ENCODE measurements around the gene CNOT1. TPM values are rescaled to one million over a fixed set of nuclear protein-coding genes. Genes with fewer than 3 reads are reported as not detected.
A peak's percentile ranks its signal among the peaks of the same experiment; 100 is the strongest.

The CNOT1 gene
- total and polyA plus RNA-seq, 7 donors = 57.6 to 112 (median 88.0) TPM

DNA sequence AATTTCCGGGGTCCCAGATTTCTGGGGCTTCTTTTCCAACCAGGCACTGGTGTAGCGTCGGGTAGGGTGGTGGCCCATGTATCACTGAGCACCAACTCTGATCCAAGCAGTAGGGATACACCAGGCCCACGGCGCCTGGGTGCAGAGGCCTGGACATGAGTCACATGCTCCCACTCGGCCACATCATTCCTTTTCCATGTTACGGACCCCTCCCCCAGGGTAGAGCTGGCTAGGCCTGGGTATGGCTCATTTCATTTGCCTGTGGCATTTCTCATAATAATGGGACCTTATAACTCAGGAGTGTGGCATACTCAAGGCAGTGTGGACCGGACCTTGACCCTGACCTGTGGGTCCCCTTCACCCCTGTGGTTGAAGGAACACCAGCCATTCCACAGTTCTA lies 147.7 kb downstream of the CNOT1 start:
- DNase-seq = no peak
- H3K36me3 ChIP-seq (ENCODE audit: insufficient read depth in 1 of 2, low read depth in 1 of 2) = no peaks in the 10 kb centered on the region
- 77 to 81% (median 78%) methylated on average over 8 of the region's 8 CpGs for WGBS, 3 donors
- no peak overlapping the region for H3K27ac ChIP-seq
- H3K27me3 ChIP-seq (ENCODE audit: insufficient read depth in 3 of 3, low read length in 2 of 3) = no peaks in the 10 kb centered on the region
- H3K4me3 ChIP-seq = no peak overlapping the region
- H3K9me3 ChIP-seq = no peaks in the 10 kb centered on the region
- no peaks in the 10 kb centered on the region for H3K4me1 ChIP-seq
- no peak for ATAC-seq
- intact Hi-C loops (cut with DNase I) = no loop called here
- TF ChIP-seq, protein P1, sequence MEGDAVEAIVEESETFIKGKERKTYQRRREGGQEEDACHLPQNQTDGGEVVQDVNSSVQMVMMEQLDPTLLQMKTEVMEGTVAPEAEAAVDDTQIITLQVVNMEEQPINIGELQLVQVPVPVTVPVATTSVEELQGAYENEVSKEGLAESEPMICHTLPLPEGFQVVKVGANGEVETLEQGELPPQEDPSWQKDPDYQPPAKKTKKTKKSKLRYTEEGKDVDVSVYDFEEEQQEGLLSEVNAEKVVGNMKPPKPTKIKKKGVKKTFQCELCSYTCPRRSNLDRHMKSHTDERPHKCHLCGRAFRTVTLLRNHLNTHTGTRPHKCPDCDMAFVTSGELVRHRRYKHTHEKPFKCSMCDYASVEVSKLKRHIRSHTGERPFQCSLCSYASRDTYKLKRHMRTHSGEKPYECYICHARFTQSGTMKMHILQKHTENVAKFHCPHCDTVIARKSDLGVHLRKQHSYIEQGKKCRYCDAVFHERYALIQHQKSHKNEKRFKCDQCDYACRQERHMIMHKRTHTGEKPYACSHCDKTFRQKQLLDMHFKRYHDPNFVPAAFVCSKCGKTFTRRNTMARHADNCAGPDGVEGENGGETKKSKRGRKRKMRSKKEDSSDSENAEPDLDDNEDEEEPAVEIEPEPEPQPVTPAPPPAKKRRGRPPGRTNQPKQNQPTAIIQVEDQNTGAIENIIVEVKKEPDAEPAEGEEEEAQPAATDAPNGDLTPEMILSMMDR (IDR thresholded peaks at IDR 0.05) = no peak

DNA sequence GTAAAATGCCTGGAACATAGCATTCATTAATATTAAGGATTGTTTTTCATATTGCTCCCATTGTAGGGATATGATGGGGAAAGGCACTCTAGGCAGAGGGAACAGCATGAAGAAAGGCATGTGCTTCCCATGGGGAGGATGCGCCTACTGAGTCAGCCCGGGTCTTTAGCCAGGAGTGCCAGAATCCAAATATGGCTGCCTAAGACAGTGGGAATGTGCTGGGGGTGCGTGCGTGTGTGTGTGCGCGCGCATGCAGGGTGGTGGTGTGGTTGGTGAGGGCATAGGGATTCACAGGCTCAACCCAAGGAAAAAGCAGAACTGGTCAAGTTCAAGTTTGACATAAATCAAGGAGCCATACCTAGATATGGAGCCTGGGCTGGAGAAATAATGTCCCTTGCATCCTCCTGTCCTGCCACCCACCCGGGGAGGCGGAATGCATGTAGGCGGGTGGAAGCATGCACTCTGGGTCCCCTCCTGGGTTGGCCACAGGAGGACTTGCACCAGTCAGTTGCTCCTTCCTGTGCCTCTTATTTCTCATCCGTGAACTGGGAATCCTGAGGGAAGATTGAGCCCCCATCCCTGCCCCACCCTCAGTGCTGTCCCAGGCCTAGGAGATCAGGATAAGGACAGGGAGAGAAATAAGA lies 148.3 kb downstream of the CNOT1 start:
- ATAC-seq = no peak
- Histone ChIP-seq H3K36me3 (ENCODE audit: insufficient read depth in 1 of 2, low read depth in 1 of 2) (no peaks in the 10 kb centered on the region), H3K9me3 (no peaks in the 10 kb centered on the region), H3K4me1 (no peaks in the 10 kb centered on the region), H3K27ac (no peak overlapping the region), H3K27me3 (ENCODE audit: insufficient read depth in 3 of 3, low read length in 2 of 3) (no peaks in the 10 kb centered on the region), H3K4me3 (no peak overlapping the region)
- 90 to 94% (median 94%) methylated on average over 11 of the region's 11 CpGs for WGBS, 3 donors
- intact Hi-C loops (cut with DNase I) = no loop called here
- DNase-seq = no peak
- TF ChIP-seq, protein P1 (IDR thresholded peaks at IDR 0.05) = no peak

DNA sequence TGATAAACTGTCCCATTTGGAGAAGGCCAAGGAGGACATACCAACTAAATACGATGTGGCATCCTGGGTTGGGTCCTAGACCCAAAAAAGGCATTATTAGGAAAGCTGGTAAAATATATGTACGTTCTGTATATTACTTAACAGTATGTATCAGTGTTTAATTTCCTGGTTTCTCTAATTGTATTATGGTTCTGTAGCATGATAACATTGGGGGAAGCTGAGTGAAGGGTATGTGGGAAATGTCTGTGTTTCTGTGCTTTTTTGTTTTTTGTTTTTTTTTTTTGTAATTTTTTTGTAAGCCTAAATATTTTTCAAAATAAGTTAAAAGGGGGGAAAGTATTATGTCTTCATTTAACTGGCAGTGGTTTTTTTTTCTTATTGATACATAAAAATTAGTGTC lies 151.2 kb downstream of the CNOT1 start:
- Histone ChIP-seq H3K4me1 (no peaks in the 10 kb centered on the region), H3K9me3 (no peaks in the 10 kb centered on the region), H3K27ac (no peak overlapping the region), H3K27me3 (ENCODE audit: insufficient read depth in 3 of 3, low read length in 2 of 3) (peaks cover 0 to 2% (median 0%) of the 10 kb centered on the region in 3 donors), H3K4me3 (no peak overlapping the region), H3K36me3 (ENCODE audit: insufficient read depth in 1 of 2, low read depth in 1 of 2) (no peaks in the 10 kb centered on the region)
- intact Hi-C loops (cut with DNase I) = no loop called here
- DNase-seq (no peak), ATAC-seq (no peak)
- 90 to 93% (median 92%) methylated on average over 2 of the region's 2 CpGs for WGBS, 3 donors
- TF ChIP-seq, protein P1 (IDR thresholded peaks at IDR 0.05) = no peak

DNA sequence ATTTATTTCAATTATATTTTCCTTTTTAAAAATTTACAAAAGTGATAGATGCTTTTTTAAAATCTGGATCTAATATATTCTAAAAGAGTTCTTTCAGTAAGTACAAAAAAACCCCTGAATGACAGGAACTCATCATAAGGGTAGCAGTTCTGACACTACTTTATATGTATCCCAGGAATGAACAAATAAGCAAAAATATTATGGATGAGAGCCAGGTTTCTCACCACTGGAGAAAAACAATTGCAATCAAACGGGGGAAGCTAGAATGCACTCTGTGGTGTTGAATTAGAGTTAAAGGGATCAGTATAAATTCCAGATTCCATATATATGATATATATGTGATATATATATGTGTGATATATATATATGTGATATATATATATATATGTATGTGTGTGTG lies 152.8 kb downstream of the CNOT1 start:
- ATAC-seq (no peak), DNase-seq (no peak)
- H3K36me3 ChIP-seq (ENCODE audit: insufficient read depth in 1 of 2, low read depth in 1 of 2) = no peaks in the 10 kb centered on the region
- 23 to 29% (median 24%) methylated on average over 1 of the region's 1 CpG for WGBS, 3 donors
- H3K9me3 ChIP-seq = no peaks in the 10 kb centered on the region
- intact Hi-C loops (cut with DNase I) = no loop called here
- H3K27me3 ChIP-seq (ENCODE audit: insufficient read depth in 3 of 3, low read length in 2 of 3) = peaks cover 0 to 3% (median 0%) of the 10 kb centered on the region in 3 donors
- no peak overlapping the region for H3K27ac ChIP-seq
- H3K4me3 ChIP-seq = no peak overlapping the region
- no peaks in the 10 kb centered on the region for H3K4me1 ChIP-seq
- TF ChIP-seq, protein P1 (IDR thresholded peaks at IDR 0.05) = no peak

DNA sequence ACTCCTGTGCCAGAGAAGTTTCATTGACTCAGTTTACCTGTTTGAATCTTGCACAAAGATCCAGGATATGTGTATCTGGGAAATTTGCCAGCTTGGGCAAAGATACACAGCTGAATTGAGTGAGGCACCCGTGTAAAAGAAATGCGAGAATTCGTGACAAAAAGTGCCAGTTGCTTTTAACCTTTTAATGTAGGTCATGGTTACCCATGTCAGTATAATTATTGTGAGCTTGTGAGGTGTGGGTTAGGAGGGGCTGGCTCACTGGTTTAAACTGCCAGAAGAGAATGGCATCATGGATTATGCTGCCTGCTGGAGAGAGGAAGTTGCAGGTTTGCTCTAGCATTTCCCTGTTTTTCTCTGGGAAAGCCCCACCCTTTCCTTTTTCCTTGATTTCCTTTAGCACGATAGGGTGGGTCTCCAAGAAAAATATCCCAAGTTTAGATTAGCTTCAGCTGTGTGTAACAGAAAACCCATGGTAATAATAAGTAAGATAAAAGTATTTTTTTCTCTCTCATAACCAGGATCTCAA lies 154.5 kb downstream of the CNOT1 start:
- no peaks in the 10 kb centered on the region for H3K36me3 ChIP-seq (ENCODE audit: insufficient read depth in 1 of 2, low read depth in 1 of 2)
- TF ChIP-seq, protein P1 (IDR thresholded peaks at IDR 0.05) = no peak
- H3K27me3 ChIP-seq (ENCODE audit: insufficient read depth in 3 of 3, low read length in 2 of 3) = peaks cover 0 to 3% (median 0%) of the 10 kb centered on the region in 3 donors
- WGBS, 3 donors = 25 to 40% (median 33%) methylated on average over 4 of the region's 4 CpGs
- H3K9me3 ChIP-seq = no peaks in the 10 kb centered on the region
- H3K4me3 ChIP-seq = no peak overlapping the region
- H3K27ac ChIP-seq = peak overlapping the region; percentile 41
- H3K4me1 ChIP-seq = no peaks in the 10 kb centered on the region
- ATAC-seq (no peak), DNase-seq (no peak)
- intact Hi-C loops (cut with DNase I) = no loop called here

All from psoas muscle (tissue), 8 donors.